ENCODE measurements around the gene CA6.

- no peak for TF ChIP-seq CTCF (IDR thresholded peaks at IDR 0.05)
- TF ChIP-seq POLR2AphosphoS5 (IDR thresholded peaks at IDR 0.05): no peak
- no peak for TF ChIP-seq POLR2A (IDR thresholded peaks at IDR 0.05)
These were observed 42.9 kb downstream of the CA6 start for GRCh38 chr1:8988618-8988967.

Data from prostate gland (tissue), 2 donors.